Adipocyte (in vitro differentiated cells): ENCODE data around the gene SMAGP.
"Not testable (repeated sequence)": the region's sequence is repeated elsewhere in the genome, so short reads cannot be mapped to it uniquely, and the experiment has no call there.

Experiments used
- DNase-seq: peaks from one replicate; pipeline ENCODE4 v3.0.0-alpha.2; 2015; ENCODE audit warnings: low read depth
- H3K27me3 ChIP-seq: replicated peaks from 2 replicates; pipeline ENCODE4 v1.7.0; 2013; ENCODE audit warnings: mild to moderate bottlenecking, low read length, moderate library complexity; ENCODE audit not compliant: control insufficient read depth, insufficient read depth
- H3K36me3 ChIP-seq: 2 replicates; pipeline ENCODE4 v1.7.0; 2013; ENCODE audit warnings: low read length, mild to moderate bottlenecking, moderate library complexity; ENCODE audit not compliant: control insufficient read depth, insufficient read depth, severe bottlenecking
- H3K4me1 ChIP-seq: 2 replicates; pipeline ENCODE4 v1.7.0; 2013; ENCODE audit warnings: mild to moderate bottlenecking, low read length, moderate library complexity; ENCODE audit not compliant: control insufficient read depth, insufficient read depth
- H3K4me3 ChIP-seq: 2 replicates; pipeline ENCODE4 v1.7.0; 2013; ENCODE audit warnings: mild to moderate bottlenecking, low read length, moderate library complexity
- H3K9ac ChIP-seq: 2 replicates; pipeline ENCODE4 v1.7.0; 2013; ENCODE audit warnings: mild to moderate bottlenecking, low read length, moderate library complexity
- H3K9me3 ChIP-seq: 2 replicates; pipeline ENCODE4 v1.7.0; 2013; ENCODE audit warnings: mild to moderate bottlenecking, low read length, moderate library complexity; ENCODE audit not compliant: control insufficient read depth

SMAGP gene

DNA sequence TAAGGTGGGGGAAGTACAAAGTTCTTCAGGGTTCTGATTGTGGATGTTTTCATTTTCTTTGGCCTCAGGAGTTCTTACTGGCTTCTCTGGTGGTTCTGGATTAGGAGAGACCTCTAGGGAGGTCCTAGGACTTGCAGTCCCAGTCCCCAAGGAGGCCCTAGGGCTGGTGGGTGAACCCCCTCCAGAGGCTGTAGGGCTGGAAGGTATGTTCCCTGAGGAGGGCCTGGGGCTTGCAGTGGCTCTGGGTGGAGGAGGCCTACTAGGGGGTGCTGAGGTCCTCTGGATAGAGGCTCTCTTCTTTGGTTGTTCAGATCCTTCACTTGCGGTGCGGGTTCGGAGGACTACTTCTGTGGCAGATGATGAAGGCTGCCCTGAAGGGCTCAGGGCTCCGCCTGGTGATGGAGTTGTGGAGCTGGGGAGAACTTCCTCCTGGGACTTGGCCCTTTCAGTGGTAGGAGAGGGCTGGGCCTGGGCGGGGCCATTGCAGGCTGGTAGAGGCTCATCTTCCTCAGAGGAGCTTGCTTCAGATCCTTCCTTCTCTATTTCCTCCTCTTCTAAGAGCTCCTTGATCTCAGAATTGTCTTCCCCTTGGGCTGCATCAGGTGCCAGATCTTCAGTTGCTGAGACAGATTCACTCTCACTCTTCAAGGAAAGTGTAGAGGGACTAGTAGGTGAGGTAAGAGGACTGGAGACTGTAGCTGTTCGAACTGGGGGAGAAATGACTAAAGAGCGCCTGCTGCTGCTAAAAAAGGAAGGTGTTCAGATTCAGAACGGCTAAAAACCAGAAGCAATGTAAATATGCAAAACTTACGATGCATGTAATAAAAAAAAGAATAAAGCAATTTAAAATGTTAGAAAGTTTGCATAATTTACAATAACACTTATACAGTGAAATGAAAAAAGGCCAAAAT, 21.6 kb upstream of the SMAGP start:
- H3K4me3 ChIP-seq, H3K4me1 ChIP-seq, H3K36me3 ChIP-seq, H3K9me3 ChIP-seq, H3K27me3 ChIP-seq, DNase-seq, H3K9ac ChIP-seq: not testable (repeated sequence)

DNA sequence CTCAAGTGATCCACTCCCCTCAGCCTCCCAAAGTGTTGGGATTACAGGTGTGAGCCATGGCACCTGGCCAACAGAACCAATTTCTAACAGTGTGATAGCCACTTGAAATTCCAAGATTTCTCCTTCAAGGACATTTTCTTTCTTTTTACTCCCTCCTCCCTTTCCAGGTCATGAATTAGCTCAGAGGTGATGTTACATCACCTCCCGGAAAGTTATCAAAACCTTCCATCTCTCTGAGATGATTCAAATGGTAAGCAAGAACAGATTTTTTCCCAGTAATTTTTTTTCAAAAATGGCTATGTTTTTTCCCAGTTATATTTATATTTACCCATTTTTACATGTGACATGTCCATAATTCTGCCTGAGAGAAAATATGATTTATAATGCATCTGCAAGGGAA, 15.6 kb upstream of the SMAGP start:
- Histone ChIP-seq H3K36me3 (no peaks in the 10 kb centered on the region), H3K9ac (no peak overlapping the region), H3K4me1 (peaks cover 7% of the 10 kb centered on the region), H3K27me3 (no peaks in the 10 kb centered on the region), H3K4me3 (no peak overlapping the region), H3K9me3 (no peaks in the 10 kb centered on the region)
- no peak for DNase-seq

DNA sequence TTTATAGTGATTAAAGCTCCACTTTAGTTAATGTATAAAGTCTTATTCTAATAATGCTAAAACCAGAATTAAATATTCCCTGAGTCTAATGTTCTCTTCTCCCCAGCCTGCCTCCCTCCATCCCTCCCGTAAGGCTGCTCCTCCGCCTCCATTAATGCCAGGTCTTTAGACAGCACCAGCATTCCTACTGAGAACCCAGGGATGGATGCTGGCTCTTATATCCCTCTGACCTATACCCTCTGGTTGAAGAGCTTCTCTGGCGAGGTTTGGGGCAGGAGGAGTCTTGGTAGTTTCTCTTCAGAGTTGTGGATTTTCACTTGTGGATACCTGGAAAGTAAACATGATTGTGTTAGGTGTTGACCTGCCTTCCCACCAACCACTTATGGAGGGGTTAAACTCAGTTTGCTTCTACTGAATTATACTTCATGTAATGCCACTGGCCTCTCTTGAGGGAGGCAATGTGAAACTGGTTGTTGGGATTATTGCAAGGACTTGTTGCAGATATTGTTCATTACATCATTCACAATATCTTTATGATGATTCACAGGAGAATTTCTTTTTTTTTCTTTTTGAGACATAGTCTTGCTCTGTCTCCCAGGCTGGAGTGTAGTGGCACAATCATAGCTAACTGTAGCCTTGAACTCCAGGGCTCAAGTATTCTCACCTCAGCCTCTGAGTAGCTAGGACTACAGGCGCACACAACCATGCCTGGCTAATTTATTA, 11.1 kb upstream of the SMAGP start:
- Histone ChIP-seq H3K9me3 (no peaks in the 10 kb centered on the region), H3K27me3 (no peaks in the 10 kb centered on the region), H3K9ac (no peak overlapping the region), H3K4me1 (peaks cover 11% of the 10 kb centered on the region), H3K4me3 (no peak overlapping the region), H3K36me3 (no peaks in the 10 kb centered on the region)
- DNase-seq = peak; percentile 77

DNA sequence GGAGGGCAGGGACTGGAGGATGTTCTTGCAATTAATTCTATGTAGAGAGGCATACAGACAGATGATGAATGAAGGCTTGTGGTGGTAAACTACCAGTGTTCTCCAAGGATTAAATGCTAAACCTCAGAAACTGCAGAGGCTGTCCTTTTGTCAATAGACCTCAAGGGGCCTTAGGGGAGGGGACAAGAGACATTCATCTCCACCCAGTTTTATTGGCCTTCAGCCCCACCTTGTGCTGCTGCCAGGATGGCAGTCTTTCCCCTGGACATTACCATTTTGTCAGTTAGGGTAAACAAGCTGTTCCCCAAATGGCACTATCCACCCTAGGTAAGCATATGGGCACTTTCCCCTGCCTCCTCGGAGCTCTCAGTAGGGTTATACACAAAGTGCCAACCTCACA, 4.9 kb upstream of the SMAGP start:
- Histone ChIP-seq H3K9ac (no peak overlapping the region), H3K27me3 (no peaks in the 10 kb centered on the region), H3K9me3 (no peaks in the 10 kb centered on the region), H3K36me3 (no peaks in the 10 kb centered on the region), H3K4me1 (peaks cover 9% of the 10 kb centered on the region), H3K4me3 (no peak overlapping the region)
- DNase-seq = no peak

DNA sequence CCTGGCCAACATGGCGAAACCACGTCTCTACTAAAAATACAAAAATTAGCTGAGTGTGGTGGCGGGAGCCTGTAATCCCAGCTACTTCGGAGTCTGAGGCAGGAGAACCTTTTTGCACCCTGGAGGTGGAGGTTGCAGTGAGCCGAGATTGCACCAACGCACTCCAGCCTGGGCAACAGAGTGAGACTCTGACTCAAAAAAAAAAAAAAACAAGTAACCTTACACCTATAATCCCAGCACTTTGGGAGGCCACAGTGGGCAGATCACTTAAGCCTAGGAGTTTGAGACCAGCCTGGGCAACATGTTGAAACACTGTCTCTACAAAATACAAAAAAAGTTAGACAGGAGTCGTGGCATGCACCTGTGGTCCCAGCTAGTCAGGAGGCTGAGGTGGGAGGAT, 2.6 kb upstream of the SMAGP start:
- not testable (repeated sequence) for H3K36me3 ChIP-seq, DNase-seq

DNA sequence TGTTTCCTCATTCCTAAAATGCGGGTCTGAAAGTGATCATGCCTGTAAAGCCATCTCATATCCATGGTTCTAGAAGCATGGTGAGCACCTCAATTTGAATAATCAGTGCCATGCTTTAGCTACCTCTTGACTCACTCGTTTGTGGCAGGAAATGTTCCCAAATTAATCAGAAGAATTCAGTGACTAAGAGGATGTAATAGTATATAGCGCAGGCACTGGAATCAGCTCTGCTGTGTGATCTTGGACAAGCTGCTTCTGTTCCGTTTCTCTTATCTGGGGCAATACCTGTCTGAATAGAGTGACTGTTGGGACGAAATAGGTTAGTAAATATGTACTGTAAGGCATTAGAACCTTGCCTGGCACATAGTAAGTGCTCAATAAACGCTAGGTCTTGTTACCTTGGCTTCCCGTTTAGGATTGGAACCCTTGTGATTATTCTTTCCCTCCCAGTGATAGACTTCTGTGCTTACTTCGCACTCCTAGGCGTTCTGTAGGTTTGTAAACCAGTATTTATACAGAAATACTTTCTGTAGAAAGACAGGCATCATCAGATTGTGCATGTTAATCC, 820 bp upstream of the SMAGP start:
- Histone ChIP-seq H3K4me3 (peak overlapping the region; percentile 90), H3K36me3 (no peaks in the 10 kb centered on the region), H3K9ac (peak overlapping the region; percentile 85), H3K9me3 (no peaks in the 10 kb centered on the region), H3K4me1 (peaks cover 16% of the 10 kb centered on the region), H3K27me3 (no peaks in the 10 kb centered on the region)
- DNase-seq = peak; percentile 78

More for the DNA sequence above, 2.6 kb upstream of the SMAGP start:
- H3K9me3 ChIP-seq, H3K27me3 ChIP-seq, H3K4me3 ChIP-seq, H3K9ac ChIP-seq: not testable (repeated sequence)
- H3K4me1 ChIP-seq = peaks cover 16% of the 10 kb centered on the region

DNA sequence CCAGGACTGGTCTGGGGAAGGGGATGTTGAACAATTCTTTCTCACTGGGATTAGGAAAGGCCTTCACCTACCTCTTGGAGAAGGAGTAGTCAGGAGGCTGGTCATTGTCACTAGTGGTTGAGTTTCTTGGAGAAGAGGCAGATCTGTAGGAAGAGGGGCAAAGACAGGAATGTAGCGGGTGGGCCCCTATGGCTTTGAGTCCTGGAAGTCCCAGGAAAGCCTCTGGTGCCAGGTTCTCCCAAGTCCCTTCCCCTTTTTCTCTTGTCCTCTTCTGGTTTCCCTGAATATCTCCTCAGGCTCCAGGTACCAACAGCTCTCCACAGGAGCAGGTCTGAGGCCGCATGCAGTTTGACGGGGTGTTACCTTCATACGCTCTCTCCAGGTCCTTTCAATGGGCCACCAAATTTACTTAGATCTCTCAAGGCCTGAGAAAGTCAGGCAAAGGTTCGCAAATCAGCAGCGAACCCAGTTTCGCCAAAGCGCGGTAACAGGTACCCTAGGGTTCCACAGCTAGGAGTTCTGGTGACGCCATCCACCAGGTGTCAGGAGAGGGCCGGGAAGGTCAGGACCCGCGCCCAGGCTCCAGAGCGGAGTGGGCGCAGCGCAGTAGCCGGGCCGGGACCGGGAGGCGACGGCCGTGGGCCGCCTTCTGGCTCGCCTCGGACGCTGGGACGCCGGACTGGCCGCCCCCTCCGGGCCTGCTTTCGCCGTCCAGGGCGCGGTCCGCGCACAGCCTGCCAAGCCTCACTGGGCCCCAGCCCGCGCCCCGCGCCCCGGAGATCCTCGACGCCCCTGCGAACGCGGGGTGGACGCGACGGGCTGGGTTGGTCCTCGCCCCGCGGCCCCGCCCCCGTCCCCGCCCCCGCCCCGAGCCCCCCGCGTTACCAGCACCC, 795 bp downstream of the SMAGP start:
- DNase-seq = peak; percentile 66
- no peaks in the 10 kb centered on the region for H3K27me3 ChIP-seq
- no peaks in the 10 kb centered on the region for H3K9me3 ChIP-seq
- peak overlapping the region; percentile 90 for H3K4me3 ChIP-seq
- H3K9ac ChIP-seq = peak overlapping the region; percentile 73
- H3K36me3 ChIP-seq = no peaks in the 10 kb centered on the region
- H3K4me1 ChIP-seq = peaks cover 16% of the 10 kb centered on the region

DNA sequence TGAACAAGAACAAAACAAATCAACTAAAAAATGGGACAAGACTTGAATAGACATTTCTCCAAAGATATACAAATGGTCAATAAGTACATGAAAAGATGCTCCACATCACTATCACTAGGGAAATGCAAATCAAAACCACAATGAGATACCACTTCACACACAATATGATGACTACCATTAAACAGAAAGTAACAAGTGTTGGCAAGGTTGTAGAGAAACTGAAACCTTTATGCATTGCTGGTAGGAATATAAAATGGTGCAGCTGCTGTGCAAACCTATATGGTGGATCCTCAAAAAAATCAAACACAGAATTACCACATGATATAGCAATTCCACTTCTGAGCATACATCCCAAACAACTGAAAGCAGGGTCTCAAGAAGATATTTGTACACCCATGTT, 5.2 kb downstream of the SMAGP start:
- Histone ChIP-seq H3K36me3 (no peaks in the 10 kb centered on the region), H3K9me3 (no peaks in the 10 kb centered on the region), H3K4me3 (no peak overlapping the region), H3K4me1 (peaks cover 7% of the 10 kb centered on the region), H3K9ac (no peak overlapping the region), H3K27me3 (no peaks in the 10 kb centered on the region)
- DNase-seq = no peak

DNA sequence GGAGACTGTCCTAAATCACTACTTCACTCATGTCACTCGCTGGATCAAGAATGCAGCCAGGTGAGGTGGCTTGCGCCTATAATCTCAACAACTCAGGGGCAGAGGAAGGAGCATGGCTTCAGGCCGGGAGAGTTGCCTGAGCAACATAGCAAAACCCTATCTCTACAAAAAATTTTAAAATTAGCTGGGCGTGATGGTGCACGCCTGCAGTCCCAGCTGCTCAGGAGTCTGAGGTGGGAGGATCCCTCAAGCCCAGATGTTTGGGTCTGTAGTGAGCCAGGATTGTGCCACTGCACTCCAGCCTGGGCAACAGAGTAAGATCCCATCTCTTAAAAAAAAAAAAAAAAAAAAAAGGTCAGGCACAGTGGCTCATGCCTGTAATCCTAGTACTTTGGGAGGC, 5.9 kb downstream of the SMAGP start:
- Histone ChIP-seq H3K4me3 (no peak overlapping the region), H3K9ac (no peak overlapping the region), H3K4me1 (peaks cover 4% of the 10 kb centered on the region), H3K36me3 (no peaks in the 10 kb centered on the region), H3K9me3 (no peaks in the 10 kb centered on the region), H3K27me3 (no peaks in the 10 kb centered on the region)
- DNase-seq = no peak

DNA sequence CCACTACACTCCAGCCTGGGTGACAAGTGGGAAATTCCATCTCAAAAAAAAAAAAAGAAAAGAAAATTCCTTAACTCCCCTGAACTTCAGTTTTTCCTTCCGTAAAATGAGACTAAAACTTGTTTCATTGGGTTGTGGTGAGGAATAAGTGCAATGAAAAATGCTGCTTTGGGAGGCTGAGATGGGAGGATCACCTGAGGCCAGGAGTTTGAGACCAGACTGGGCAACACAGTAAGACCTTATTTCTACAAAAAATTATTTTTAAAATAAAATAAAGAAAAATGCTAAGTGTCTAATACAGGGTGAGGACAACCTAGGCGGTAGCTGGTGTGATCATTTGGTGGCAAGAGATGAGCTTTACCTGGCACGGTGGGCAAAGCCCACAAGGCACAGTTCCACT, 6.9 kb downstream of the SMAGP start:
- no peak for DNase-seq
- H3K4me3 ChIP-seq = no peak overlapping the region
- H3K9ac ChIP-seq = no peak overlapping the region
- H3K4me1 ChIP-seq = no peaks in the 10 kb centered on the region
- H3K36me3 ChIP-seq = no peaks in the 10 kb centered on the region
- no peaks in the 10 kb centered on the region for H3K9me3 ChIP-seq
- H3K27me3 ChIP-seq = no peaks in the 10 kb centered on the region
